ENCODE results near the gene TRANK1. TPM values are rescaled to one million over a fixed set of nuclear protein-coding genes. Genes with fewer than 3 reads are reported as not detected.

Gene TRANK1
- polyA plus RNA-seq (11.6 and 15.5 TPM in 2 replicates), polyA minus RNA-seq (29.0 and 30.3 TPM in 2 replicates)

GRCh38 chr3:36944641-36945270, at the start of gene TRANK1:
TRANK1 (minus strand) TSS chr3:36945054; CDS start chr3:36944809, 245 bp downstream.
- Histone ChIP-seq H3K36me3 (ENCODE audit: insufficient read depth, low read length) (no peaks in the 10 kb centered on the region), H3K27ac (ENCODE audit: low read length) (no peak within 1 kb of the TSS), H3K4me3 (ENCODE audit: low read length) (peak within 1 kb of the TSS; percentile 57), H3K9me2 (ENCODE audit: insufficient read depth, low read length) (no peaks in the 10 kb centered on the region), H2AFZ (ENCODE audit: low read depth, low read length) (no peak within 1 kb of the TSS), H3K9me3 (ENCODE audit: low read length) (peaks cover 18% of the 10 kb centered on the region), H3K9ac (ENCODE audit: low read length) (no peak within 1 kb of the TSS), H3F3A (ENCODE audit: insufficient read depth, low read length, poor library complexity, severe bottlenecking) (no peaks in the 10 kb centered on the region), H3K27me3 (ENCODE audit: insufficient read depth, low read depth, low read length) (peaks cover 24% of the 10 kb centered on the region), H3K4me2 (ENCODE audit: low read length) (no peak within 1 kb of the TSS), H4K20me1 (ENCODE audit: insufficient read depth) (no peaks in the 10 kb centered on the region), H3K79me2 (replicated peaks; ENCODE audit: insufficient read depth, low read length) (no peaks in the 10 kb centered on the region)
- no peak for TF ChIP-seq SMC3 (conservative IDR thresholded peaks at IDR 0.05; ENCODE audit: poor library complexity)
- no peak for TF ChIP-seq MXI1 (conservative IDR thresholded peaks at IDR 0.05; ENCODE audit: poor library complexity, severe bottlenecking)
- no peak for TF ChIP-seq POLR2AphosphoS5 (IDR thresholded peaks at IDR 0.05)
- no peak for TF ChIP-seq CTCF (IDR thresholded peaks at IDR 0.05; ENCODE audit: poor library complexity, severe bottlenecking)
- no peak for TF ChIP-seq EP300 (conservative IDR thresholded peaks at IDR 0.05; ENCODE audit: poor library complexity, severe bottlenecking)
- TF ChIP-seq TAF1 (IDR thresholded peaks at IDR 0.05; ENCODE audit: low read depth): no peak
- TF ChIP-seq RAD21 (conservative IDR thresholded peaks at IDR 0.05): no peak
- no peak for TF ChIP-seq EZH2 (IDR thresholded peaks at IDR 0.05; ENCODE audit: borderline replicate concordance, insufficient read depth, low read length, poor library complexity, severe bottlenecking)

GRCh38 chr3:36993326-36994283, 48.8 kb upstream of the TRANK1 start, which contains the start of gene MLH1:
MLH1 (plus strand) TSS chr3:36993518; CDS start chr3:36993548, 30 bp downstream.
- no peaks in the 10 kb centered on the region for H3F3A ChIP-seq (ENCODE audit: insufficient read depth, low read length, poor library complexity, severe bottlenecking)
- H2AFZ ChIP-seq (ENCODE audit: low read depth, low read length): peak within 1 kb of the TSS; percentile 99
- H3K79me2 ChIP-seq (replicated peaks; ENCODE audit: insufficient read depth, low read length): peaks cover 60% of the 10 kb centered on the region
- peaks cover 6% of the 10 kb centered on the region for H3K36me3 ChIP-seq (ENCODE audit: insufficient read depth, low read length)
- peak within 1 kb of the TSS; percentile 96 for H3K27ac ChIP-seq (ENCODE audit: low read length)
- no peaks in the 10 kb centered on the region for H3K9me3 ChIP-seq (ENCODE audit: low read length)
- no peaks in the 10 kb centered on the region for H4K20me1 ChIP-seq (ENCODE audit: insufficient read depth)
- H3K9me2 ChIP-seq (ENCODE audit: insufficient read depth, low read length): no peaks in the 10 kb centered on the region
- TF ChIP-seq MXI1 (conservative IDR thresholded peaks at IDR 0.05; ENCODE audit: poor library complexity, severe bottlenecking) (peak; percentile 87), EZH2 (IDR thresholded peaks at IDR 0.05; ENCODE audit: borderline replicate concordance, insufficient read depth, low read length, poor library complexity, severe bottlenecking) (no peak), TAF1 (IDR thresholded peaks at IDR 0.05; ENCODE audit: low read depth) (peak; percentile 61), EP300 (conservative IDR thresholded peaks at IDR 0.05; ENCODE audit: poor library complexity, severe bottlenecking) (peak; percentile 74), RAD21 (conservative IDR thresholded peaks at IDR 0.05) (peak; percentile 23), CTCF (IDR thresholded peaks at IDR 0.05; ENCODE audit: poor library complexity, severe bottlenecking) (peak; percentile 15), REST (IDR thresholded peaks at IDR 0.05; ENCODE audit: borderline replicate concordance) (peak; percentile 62), SMC3 (conservative IDR thresholded peaks at IDR 0.05; ENCODE audit: poor library complexity) (peak; percentile 32), POLR2AphosphoS5 (IDR thresholded peaks at IDR 0.05) (peak; percentile 85)
- peak within 1 kb of the TSS; percentile 94 for H3K9ac ChIP-seq (ENCODE audit: low read length)
- no peaks in the 10 kb centered on the region for H3K27me3 ChIP-seq (ENCODE audit: insufficient read depth, low read depth, low read length)
- peak within 1 kb of the TSS; percentile 82 for H3K4me3 ChIP-seq (ENCODE audit: low read length)
- H3K4me2 ChIP-seq (ENCODE audit: low read length): peak within 1 kb of the TSS; percentile 94
